22Rv1 (cell line): ENCODE data around the gene SLX4IP.

Source experiments
- ZFX ChIP-seq: fragments of 450-650 bp; IDR thresholded peaks from 2 replicates; pipeline ENCODE4 v1.6.1; 2017; ENCODE audit warnings: antibody characterized with exemption, borderline replicate concordance
- TF ChIP-seq, protein P1 (sequence below): fragments of 450-650 bp; IDR thresholded peaks from 2 replicates; pipeline ENCODE4 v1.5.1; 2017; ENCODE audit warnings: mild to moderate bottlenecking

DNA sequence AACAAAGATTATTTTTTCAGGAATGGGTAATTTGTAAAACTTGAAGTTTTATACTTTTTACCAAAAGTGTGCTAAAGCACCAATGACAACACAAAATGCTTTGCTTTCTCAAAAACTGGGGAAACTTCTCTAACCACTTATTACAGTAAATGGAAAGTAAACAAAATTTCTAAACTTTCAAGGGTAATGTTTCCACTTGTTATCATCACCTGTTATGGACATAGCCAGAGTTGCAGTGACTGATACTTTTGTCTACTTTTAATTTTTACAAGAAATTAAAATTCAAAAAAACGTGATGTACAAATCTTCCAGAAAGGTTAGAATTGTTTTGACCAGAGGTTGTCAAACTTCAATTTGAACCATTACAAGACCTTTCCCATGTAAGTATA lies 138.8 kb downstream of the SLX4IP start:
- TF ChIP-seq, protein P1, sequence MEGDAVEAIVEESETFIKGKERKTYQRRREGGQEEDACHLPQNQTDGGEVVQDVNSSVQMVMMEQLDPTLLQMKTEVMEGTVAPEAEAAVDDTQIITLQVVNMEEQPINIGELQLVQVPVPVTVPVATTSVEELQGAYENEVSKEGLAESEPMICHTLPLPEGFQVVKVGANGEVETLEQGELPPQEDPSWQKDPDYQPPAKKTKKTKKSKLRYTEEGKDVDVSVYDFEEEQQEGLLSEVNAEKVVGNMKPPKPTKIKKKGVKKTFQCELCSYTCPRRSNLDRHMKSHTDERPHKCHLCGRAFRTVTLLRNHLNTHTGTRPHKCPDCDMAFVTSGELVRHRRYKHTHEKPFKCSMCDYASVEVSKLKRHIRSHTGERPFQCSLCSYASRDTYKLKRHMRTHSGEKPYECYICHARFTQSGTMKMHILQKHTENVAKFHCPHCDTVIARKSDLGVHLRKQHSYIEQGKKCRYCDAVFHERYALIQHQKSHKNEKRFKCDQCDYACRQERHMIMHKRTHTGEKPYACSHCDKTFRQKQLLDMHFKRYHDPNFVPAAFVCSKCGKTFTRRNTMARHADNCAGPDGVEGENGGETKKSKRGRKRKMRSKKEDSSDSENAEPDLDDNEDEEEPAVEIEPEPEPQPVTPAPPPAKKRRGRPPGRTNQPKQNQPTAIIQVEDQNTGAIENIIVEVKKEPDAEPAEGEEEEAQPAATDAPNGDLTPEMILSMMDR, result no peak
- TF ChIP-seq ZFX, result no peak
